ENCODE measurements around the gene GALNTL6. TPM values are rescaled to one million over a fixed set of nuclear protein-coding genes. Genes with fewer than 3 reads are reported as not detected.

GALNTL6 gene
- polyA plus RNA-seq, 1 donor (not counting 4 experiments of a cell fraction or from before 2014, with no cell fraction given): not detected

DNA sequence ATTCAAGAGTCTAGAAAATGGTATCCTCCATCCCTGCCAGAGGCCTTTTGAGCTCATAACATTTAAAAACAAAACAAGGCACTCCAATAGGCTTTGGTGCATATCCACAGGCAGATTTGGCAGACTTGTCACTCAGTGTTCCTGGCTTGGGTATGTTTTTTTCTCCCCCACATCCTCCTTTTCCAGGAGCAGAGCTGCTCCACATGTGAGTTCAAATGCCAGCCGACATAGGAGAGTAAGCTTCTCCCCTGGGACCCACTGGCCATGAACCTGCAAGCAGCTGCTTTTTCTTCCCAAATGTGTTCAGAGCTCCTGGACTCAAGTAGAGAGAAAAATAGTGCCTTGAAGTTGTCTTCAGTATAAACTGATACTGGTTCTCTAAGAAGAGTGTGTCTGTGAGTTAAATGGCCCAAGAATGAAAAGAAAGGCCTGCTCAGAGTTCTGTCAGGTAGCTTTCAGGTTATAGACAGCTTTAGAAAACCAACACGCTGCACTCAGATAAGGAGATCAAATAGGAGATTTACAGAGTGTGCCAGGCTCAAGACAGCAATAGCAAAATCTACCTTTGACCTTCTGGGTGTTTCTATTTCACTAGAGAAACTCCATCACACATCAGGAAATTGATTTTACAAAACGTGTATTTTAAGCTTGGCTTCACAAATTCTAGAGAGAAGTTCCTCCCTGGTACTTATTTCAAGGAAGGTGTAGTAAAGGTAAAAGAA lies 1192.9 kb downstream of the GALNTL6 start:
- DNase-seq (ENCODE audit: low read depth, low spot score): no peak
- no peak for FAIRE-seq
- no peak overlapping the region for H2AFZ ChIP-seq (ENCODE audit: control insufficient read depth, low read length)
- H3K79me2 ChIP-seq (ENCODE audit: control insufficient read depth, insufficient read depth, low read length): no peaks in the 10 kb centered on the region
- H3K27me3 ChIP-seq (ENCODE audit: control insufficient read depth, extremely low read depth, insufficient read depth, low read length): no peaks in the 10 kb centered on the region
- no peak overlapping the region for H3K27ac ChIP-seq (ENCODE audit: control insufficient read depth, insufficient read depth, low read length)
- no peak for TF ChIP-seq EZH2 (IDR thresholded peaks at IDR 0.05; ENCODE audit: low read length)
- TF ChIP-seq, protein P1, sequence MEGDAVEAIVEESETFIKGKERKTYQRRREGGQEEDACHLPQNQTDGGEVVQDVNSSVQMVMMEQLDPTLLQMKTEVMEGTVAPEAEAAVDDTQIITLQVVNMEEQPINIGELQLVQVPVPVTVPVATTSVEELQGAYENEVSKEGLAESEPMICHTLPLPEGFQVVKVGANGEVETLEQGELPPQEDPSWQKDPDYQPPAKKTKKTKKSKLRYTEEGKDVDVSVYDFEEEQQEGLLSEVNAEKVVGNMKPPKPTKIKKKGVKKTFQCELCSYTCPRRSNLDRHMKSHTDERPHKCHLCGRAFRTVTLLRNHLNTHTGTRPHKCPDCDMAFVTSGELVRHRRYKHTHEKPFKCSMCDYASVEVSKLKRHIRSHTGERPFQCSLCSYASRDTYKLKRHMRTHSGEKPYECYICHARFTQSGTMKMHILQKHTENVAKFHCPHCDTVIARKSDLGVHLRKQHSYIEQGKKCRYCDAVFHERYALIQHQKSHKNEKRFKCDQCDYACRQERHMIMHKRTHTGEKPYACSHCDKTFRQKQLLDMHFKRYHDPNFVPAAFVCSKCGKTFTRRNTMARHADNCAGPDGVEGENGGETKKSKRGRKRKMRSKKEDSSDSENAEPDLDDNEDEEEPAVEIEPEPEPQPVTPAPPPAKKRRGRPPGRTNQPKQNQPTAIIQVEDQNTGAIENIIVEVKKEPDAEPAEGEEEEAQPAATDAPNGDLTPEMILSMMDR (optimal IDR thresholded peaks at IDR 0.05 in 1 of 3, IDR thresholded peaks at IDR 0.05 in 1 of 3, conservative IDR thresholded peaks at IDR 0.05 in 1 of 3; ENCODE audit: extremely low read depth in 1 of 3, insufficient read depth in 2 of 3, low read length in 3 of 3): no peak
- peaks cover 7% of the 10 kb centered on the region for H3K4me1 ChIP-seq (ENCODE audit: control insufficient read depth, extremely low read depth, insufficient read depth, low read length)
- no peaks in the 10 kb centered on the region for H3K36me3 ChIP-seq (ENCODE audit: control insufficient read depth in 2 of 2, extremely low read depth in 1 of 2, insufficient read depth in 2 of 2, low read length in 2 of 2)
- H4K20me1 ChIP-seq (ENCODE audit: control insufficient read depth, extremely low read depth, insufficient read depth, low read length): no peaks in the 10 kb centered on the region
- H3K9ac ChIP-seq (ENCODE audit: control insufficient read depth, extremely low read depth, insufficient read depth, low read length): no peak overlapping the region
- H3K9me1 ChIP-seq (ENCODE audit: control insufficient read depth, extremely low read depth, insufficient read depth, low read length): no peaks in the 10 kb centered on the region
- dilution Hi-C loops (cut with MboI; ENCODE audit: extremely low pct_ligation_motif_present, low sequenced_read_pairs): no loop called here
- no peak overlapping the region for H3K4me3 ChIP-seq (ENCODE audit: control insufficient read depth in 2 of 3, extremely low read depth in 1 of 3, insufficient read depth in 2 of 3, low read depth in 1 of 3, low read length in 3 of 3)
- no peak overlapping the region for H3K4me2 ChIP-seq (ENCODE audit: control insufficient read depth, extremely low read depth, insufficient read depth, low read depth, low read length)
- H3K9me3 ChIP-seq (ENCODE audit: control insufficient read depth, low read depth, low read length): no peaks in the 10 kb centered on the region

DNA sequence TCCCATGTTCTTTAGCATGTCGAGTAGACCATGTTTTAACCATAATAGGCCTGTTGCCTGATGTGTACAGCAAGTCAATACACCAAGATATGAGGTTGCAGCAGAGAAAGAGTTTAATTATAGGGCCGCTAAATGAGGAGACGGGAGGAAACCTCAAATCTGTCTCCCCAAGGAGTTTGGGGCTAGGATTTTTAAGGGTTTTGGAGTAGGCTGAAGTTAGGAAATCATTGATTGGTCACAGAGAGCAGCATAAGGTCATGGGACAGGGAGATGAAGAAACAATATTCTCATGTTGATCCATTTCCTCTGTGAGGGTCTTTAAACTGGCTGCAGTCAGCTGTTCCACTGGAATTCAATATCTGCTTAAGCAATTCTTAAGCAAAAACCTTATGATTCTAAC lies 1195.2 kb downstream of the GALNTL6 start:
- Histone ChIP-seq H3K9ac (ENCODE audit: control insufficient read depth, extremely low read depth, insufficient read depth, low read length) (no peak overlapping the region), H3K27ac (ENCODE audit: control insufficient read depth, insufficient read depth, low read length) (no peak overlapping the region), H3K27me3 (ENCODE audit: control insufficient read depth, extremely low read depth, insufficient read depth, low read length) (no peaks in the 10 kb centered on the region), H3K4me2 (ENCODE audit: control insufficient read depth, extremely low read depth, insufficient read depth, low read depth, low read length) (no peak overlapping the region), H3K79me2 (ENCODE audit: control insufficient read depth, insufficient read depth, low read length) (no peaks in the 10 kb centered on the region), H3K9me1 (ENCODE audit: control insufficient read depth, extremely low read depth, insufficient read depth, low read length) (no peaks in the 10 kb centered on the region), H2AFZ (ENCODE audit: control insufficient read depth, low read length) (no peak overlapping the region), H3K4me3 (ENCODE audit: control insufficient read depth in 2 of 3, extremely low read depth in 1 of 3, insufficient read depth in 2 of 3, low read depth in 1 of 3, low read length in 3 of 3) (no peak overlapping the region), H4K20me1 (ENCODE audit: control insufficient read depth, extremely low read depth, insufficient read depth, low read length) (no peaks in the 10 kb centered on the region), H3K9me3 (ENCODE audit: control insufficient read depth, low read depth, low read length) (no peaks in the 10 kb centered on the region), H3K36me3 (ENCODE audit: control insufficient read depth in 2 of 2, extremely low read depth in 1 of 2, insufficient read depth in 2 of 2, low read length in 2 of 2) (no peaks in the 10 kb centered on the region), H3K4me1 (ENCODE audit: control insufficient read depth, extremely low read depth, insufficient read depth, low read length) (no peaks in the 10 kb centered on the region)
- no peak for DNase-seq (ENCODE audit: low read depth, low spot score)
- dilution Hi-C loops (cut with MboI; ENCODE audit: extremely low pct_ligation_motif_present, low sequenced_read_pairs): no loop called here
- no peak for FAIRE-seq
- TF ChIP-seq EZH2 (IDR thresholded peaks at IDR 0.05; ENCODE audit: low read length): no peak

Data from keratinocyte (primary cell).